GM19397 (cell line): Measurements from ENCODE around the gene OR8I2.
"Not testable (repeated sequence)": the region's sequence is repeated elsewhere in the genome, so short reads cannot be mapped to it uniquely, and the experiment has no call there.

Source experiments
- ATAC-seq: cut with Tn5 transposase; IDR thresholded peaks from one replicate; pipeline ENCODE4 v1.9.1; 2021; ENCODE audit warnings: mild to moderate bottlenecking, moderate library complexity; ENCODE audit not compliant: unreplicated experiment

Gene OR8I2

GRCh38 chr11:56093008-56093407 lies at the start of gene OR8I2:
OR8I2 (plus strand) TSS chr11:56093308; CDS start chr11:56093308, 0 bp downstream.
- no peak for ATAC-seq

GRCh38 chr11:56045538-56045937 lies 47.6 kb upstream of the OR8I2 start:
- no peak for ATAC-seq

- no peak for ATAC-seq
Observed at GRCh38 chr11:56048480-56048879, 44.6 kb upstream of the OR8I2 start.

- ATAC-seq, result no peak
Observed at GRCh38 chr11:56049487-56049886, 43.6 kb upstream of the OR8I2 start.

GRCh38 chr11:56056366-56056765 lies 36.7 kb upstream of the OR8I2 start:
- ATAC-seq, result not testable (repeated sequence)

- ATAC-seq, result not testable (repeated sequence)
Observed at GRCh38 chr11:56057661-56058237, 35.4 kb upstream of the OR8I2 start.

- ATAC-seq, result not testable (repeated sequence)
Observed at GRCh38 chr11:56058260-56058780, 34.8 kb upstream of the OR8I2 start.

GRCh38 chr11:56066980-56067379 lies 26.1 kb upstream of the OR8I2 start:
- no peak for ATAC-seq

- ATAC-seq, result no peak
Observed at GRCh38 chr11:56089697-56090096, 3.4 kb upstream of the OR8I2 start.

GRCh38 chr11:56103210-56103737 lies 10.2 kb downstream of the OR8I2 start, which contains the start of gene OR8H2:
OR8H2 (plus strand) TSS chr11:56103687; CDS start chr11:56105043, 1,356 bp downstream.
- no peak for ATAC-seq

- ATAC-seq, result no peak
Observed at GRCh38 chr11:56122073-56122472, 29.0 kb downstream of the OR8I2 start, which contains the start of gene OR8H3. OR8H3 (plus strand) TSS chr11:56122373; CDS start chr11:56122373, 0 bp downstream.

- ATAC-seq, result no peak
Observed at GRCh38 chr11:56140151-56140661, 47.1 kb downstream of the OR8I2 start, which contains the start of gene OR8J3. OR8J3 (minus strand) TSS chr11:56140201; CDS start chr11:56137718, 2,483 bp downstream.

- ATAC-seq, result not testable (repeated sequence)
Observed at GRCh38 chr11:56143681-56144080, 50.6 kb downstream of the OR8I2 start.
